Left lung (tissue), 10 donors: ENCODE results near the gene KIF5C. TPM values are rescaled to one million over a fixed set of nuclear protein-coding genes. Genes with fewer than 3 reads are reported as not detected.
A peak's percentile ranks its signal among the peaks of the same experiment; 100 is the strongest.

Source experiments
- ATAC-seq: fragments of 200-7000 bp; cut with Tn5 transposase; one replicate; pipeline ENCODE4 v1.9.1; 2020; ENCODE audit warnings: moderate library complexity
- DNase-seq, 4 donors: peaks; one replicate each; pipeline ENCODE4 v3.0.0-alpha.2; 2013 to 2020
- H3K27ac ChIP-seq, 2 donors: fragments of 200-600 bp; sonication (generic) in 1 of 2; one replicate each; pipeline versions ENCODE4 v1.5.0 to v1.8.0; 2020 to 2021
- H3K27me3 ChIP-seq, 2 donors: fragments of 200-600 bp; sonication (generic) in 1 of 2; one replicate each; pipeline versions ENCODE4 v1.5.0 to v1.8.0; 2020 to 2021
- H3K36me3 ChIP-seq, 2 donors: fragments of 200-600 bp; sonication (generic) in 1 of 2; one replicate each; pipeline versions ENCODE4 v1.5.0 to v1.8.0; 2020 to 2021
- H3K4me1 ChIP-seq, 2 donors: fragments of 200-600 bp; one replicate each; pipeline ENCODE4 v1.8.0; 2021
- H3K4me3 ChIP-seq, 2 donors: fragments of 200-600 bp; sonication (generic) in 1 of 2; one replicate each; pipeline versions ENCODE4 v1.5.0 to v1.8.0; 2020 to 2021; ENCODE audit warnings: mild to moderate bottlenecking in 1 of 2
- H3K9me3 ChIP-seq, 2 donors: fragments of 200-600 bp; sonication (generic) in 1 of 2; one replicate each; pipeline versions ENCODE4 v1.5.0 to v1.8.0; 2020 to 2021
- intact Hi-C, 2 donors: fragments of 100-400 bp; cut with DNase I; formaldehyde crosslinking; loops; one replicate each; pipeline versions ENCODE4 v1.11.2 to v1.14.2; 2022
- polyA plus RNA-seq, 6 donors: library from polyadenylated mRNA; unstranded; fragments of 120-200 nt; gene quantifications; one replicate each; pipeline ENCODE4 v1.2.1, GENCODE V29; 2013; ENCODE audit not compliant: insufficient read length in 6 of 6
- total RNA-seq, 2 donors: library from RNA; stranded (reverse); fragmentation: NEBNext Ultra II Directional; extraction: Animal tissue kit (Norgen Biotek cat#: 25700); gene quantifications; one replicate each; pipeline ENCODE4 v1.2.1, GENCODE V29; 2021
- TF ChIP-seq, protein P1 (sequence below), 2 donors: fragments of 200-600 bp; sonication (generic) in 1 of 2; IDR thresholded peaks; one replicate each; pipeline versions ENCODE4 v1.5.0 to v1.8.0; 2021; ENCODE audit warnings: antibody characterized with exemption in 2 of 2
- donor health status: DM: no; HTN: yes; CAD: no.
- donor health status: DM: no; HTN: no; CAD: no.

Gene KIF5C
- total and polyA plus RNA-seq, 8 donors, result 0.92 to 27.4 (median 20.3) TPM

DNA sequence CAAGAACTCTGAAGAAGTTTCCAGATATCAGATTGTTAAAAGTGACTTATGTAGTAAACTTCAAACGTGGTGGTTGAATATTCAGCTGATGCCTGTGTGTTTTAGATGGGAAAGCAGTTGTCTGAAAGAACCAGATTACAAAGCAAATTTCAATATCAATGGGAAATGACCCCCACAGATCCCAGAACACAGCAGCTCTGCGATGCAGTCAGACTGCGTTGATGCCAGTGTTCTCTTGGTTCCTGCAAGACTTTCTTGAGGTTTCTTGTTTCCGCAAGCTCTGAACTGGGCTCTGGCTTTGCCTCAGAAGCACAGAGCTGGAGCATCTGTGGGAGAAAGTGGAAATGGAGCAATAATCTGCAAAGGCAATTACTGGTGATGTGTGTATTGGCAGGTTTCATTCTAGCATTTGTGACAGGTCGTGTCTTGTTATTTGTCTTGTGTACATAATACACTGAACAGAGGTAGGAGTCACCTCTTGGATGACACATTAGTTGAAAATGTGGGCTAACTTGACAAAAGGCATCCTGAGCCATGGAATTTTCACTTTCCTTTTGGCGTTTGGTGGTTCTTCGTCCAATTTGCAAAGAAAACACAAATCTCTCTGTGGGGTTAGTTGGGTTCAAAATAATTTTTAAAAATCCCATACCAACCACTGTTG lies 152.7 kb downstream of the KIF5C start:
- Histone ChIP-seq H3K9me3 (no peaks in the 10 kb centered on the region), H3K27me3 (peaks cover 0 to 10% of the 10 kb centered on the region in 2 donors), H3K4me3 (no peak overlapping the region), H3K4me1 (no peaks in the 10 kb centered on the region), H3K36me3 (no peaks in the 10 kb centered on the region), H3K27ac (no peak overlapping the region)
- no peak for DNase-seq
- ATAC-seq, result no peak
- TF ChIP-seq, protein P1, sequence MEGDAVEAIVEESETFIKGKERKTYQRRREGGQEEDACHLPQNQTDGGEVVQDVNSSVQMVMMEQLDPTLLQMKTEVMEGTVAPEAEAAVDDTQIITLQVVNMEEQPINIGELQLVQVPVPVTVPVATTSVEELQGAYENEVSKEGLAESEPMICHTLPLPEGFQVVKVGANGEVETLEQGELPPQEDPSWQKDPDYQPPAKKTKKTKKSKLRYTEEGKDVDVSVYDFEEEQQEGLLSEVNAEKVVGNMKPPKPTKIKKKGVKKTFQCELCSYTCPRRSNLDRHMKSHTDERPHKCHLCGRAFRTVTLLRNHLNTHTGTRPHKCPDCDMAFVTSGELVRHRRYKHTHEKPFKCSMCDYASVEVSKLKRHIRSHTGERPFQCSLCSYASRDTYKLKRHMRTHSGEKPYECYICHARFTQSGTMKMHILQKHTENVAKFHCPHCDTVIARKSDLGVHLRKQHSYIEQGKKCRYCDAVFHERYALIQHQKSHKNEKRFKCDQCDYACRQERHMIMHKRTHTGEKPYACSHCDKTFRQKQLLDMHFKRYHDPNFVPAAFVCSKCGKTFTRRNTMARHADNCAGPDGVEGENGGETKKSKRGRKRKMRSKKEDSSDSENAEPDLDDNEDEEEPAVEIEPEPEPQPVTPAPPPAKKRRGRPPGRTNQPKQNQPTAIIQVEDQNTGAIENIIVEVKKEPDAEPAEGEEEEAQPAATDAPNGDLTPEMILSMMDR (IDR thresholded peaks at IDR 0.05), result no peak
- intact Hi-C loops, result no loop called here

DNA sequence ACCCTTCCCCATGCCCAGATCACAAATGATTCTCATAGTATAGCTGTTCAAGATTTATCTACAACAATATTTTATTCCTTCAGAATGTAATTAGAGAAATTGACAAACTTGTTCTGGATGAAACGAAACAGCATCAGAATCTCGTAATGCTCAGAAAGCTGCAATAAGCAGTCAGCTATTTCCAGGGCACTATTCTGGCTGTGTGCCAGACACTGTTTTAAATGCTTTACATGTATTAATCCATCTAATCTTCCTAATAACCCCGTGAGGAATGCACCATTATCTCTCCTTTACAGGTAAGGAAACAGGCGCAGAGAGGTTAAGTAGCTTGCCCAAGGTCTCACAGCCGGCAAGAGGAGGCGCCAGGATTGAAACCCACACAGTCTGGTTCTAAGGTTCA lies 153.3 kb downstream of the KIF5C start:
- ATAC-seq, result no peak
- no peaks in the 10 kb centered on the region for H3K36me3 ChIP-seq
- H3K4me1 ChIP-seq, result no peaks in the 10 kb centered on the region
- peaks cover 0 to 10% of the 10 kb centered on the region in 2 donors for H3K27me3 ChIP-seq
- H3K4me3 ChIP-seq, result no peak overlapping the region
- TF ChIP-seq, protein P1 (IDR thresholded peaks at IDR 0.05), result no peak
- no peaks in the 10 kb centered on the region for H3K9me3 ChIP-seq
- intact Hi-C loops, result no loop called here
- H3K27ac ChIP-seq, result no peak overlapping the region
- no peak for DNase-seq

GRCh38 chr2:149028891-149029290 lies 153.9 kb downstream of the KIF5C start:
- Histone ChIP-seq H3K9me3 (no peaks in the 10 kb centered on the region), H3K4me1 (no peaks in the 10 kb centered on the region), H3K27ac (no peak overlapping the region), H3K4me3 (no peak overlapping the region), H3K36me3 (no peaks in the 10 kb centered on the region), H3K27me3 (peaks cover 0 to 10% of the 10 kb centered on the region in 2 donors)
- intact Hi-C loops, result no loop called here
- TF ChIP-seq, protein P1 (IDR thresholded peaks at IDR 0.05), result no peak
- ATAC-seq, result no peak
- DNase-seq, result no peak

DNA sequence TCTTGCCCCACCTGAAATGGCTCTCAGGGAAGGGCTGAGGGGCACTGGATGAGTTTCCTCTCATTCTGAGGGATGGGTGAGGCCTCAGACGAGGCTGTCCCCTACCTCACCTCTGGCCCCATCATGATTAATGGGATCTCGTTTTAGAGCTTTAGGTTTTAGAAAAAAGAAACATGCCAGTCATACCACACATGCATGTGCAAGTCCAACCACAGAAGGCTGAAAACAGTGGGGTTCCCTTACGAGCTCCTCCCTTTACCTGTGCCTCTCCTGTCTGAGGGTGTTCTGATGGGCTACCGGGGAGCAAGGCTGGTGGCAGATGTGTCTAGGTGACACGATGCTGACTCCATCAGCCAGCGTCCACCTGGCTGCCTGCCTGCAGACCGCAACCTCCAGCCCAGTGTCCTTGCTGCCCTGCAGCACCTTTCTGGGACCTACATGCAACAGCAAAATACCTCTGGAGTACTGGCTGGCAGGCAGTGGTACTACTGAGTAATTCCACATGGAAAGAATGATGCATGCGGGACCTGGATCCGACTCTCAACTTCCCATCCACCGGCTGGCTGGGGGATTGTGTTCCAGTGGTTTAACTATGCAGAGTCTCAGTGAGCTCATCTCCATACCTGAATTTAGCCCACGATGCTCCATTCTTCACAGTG lies 154.4 kb downstream of the KIF5C start:
- Histone ChIP-seq H3K4me1 (no peaks in the 10 kb centered on the region), H3K4me3 (no peak overlapping the region), H3K9me3 (no peaks in the 10 kb centered on the region), H3K27ac (no peak overlapping the region), H3K36me3 (no peaks in the 10 kb centered on the region), H3K27me3 (peaks cover 0 to 10% of the 10 kb centered on the region in 2 donors)
- TF ChIP-seq, protein P1 (IDR thresholded peaks at IDR 0.05), result no peak
- DNase-seq (no peak), ATAC-seq (no peak)
- intact Hi-C loops, result no loop called here

GRCh38 chr2:149031396-149031795 lies 156.4 kb downstream of the KIF5C start:
- Histone ChIP-seq H3K4me1 (no peaks in the 10 kb centered on the region), H3K27ac (no peak overlapping the region), H3K4me3 (no peak overlapping the region), H3K27me3 (peaks cover 0 to 17% of the 10 kb centered on the region in 2 donors), H3K36me3 (no peaks in the 10 kb centered on the region), H3K9me3 (no peaks in the 10 kb centered on the region)
- intact Hi-C loops, result no loop called here
- TF ChIP-seq, protein P1 (IDR thresholded peaks at IDR 0.05), result no peak
- DNase-seq, result peak in 1 of 4 donors; percentile 33
- ATAC-seq, result no peak
